B cell (primary cell): ENCODE results near the gene PRSS3. TPM values are rescaled to one million over a fixed set of nuclear protein-coding genes. Genes with fewer than 3 reads are reported as not detected.
"Not testable (repeated sequence)": the region's sequence is repeated elsewhere in the genome, so short reads cannot be mapped to it uniquely, and the experiment has no call there.

Experiments used
- ATAC-seq: fragments of 200-7000 bp; cut with Tn5 transposase; one replicate; pipeline ENCODE4 v1.10.0; 2021; ENCODE audit warnings: low read depth, mild to moderate bottlenecking, moderate number of reproducible peaks, moderate library complexity
- CTCF ChIA-PET: fragments of 350-600 bp; sonication (Branson Sonifier 250); formaldehyde crosslinking; loops from one replicate; lab custom pipeline; 2021; ENCODE audit warnings: antibody characterized with exemption, inconsistent platforms; lab: Charles Lee
- POLR2A ChIA-PET: fragments of 350-600 bp; sonication (Branson Sonifier 250); formaldehyde crosslinking; loops from one replicate; lab custom pipeline; 2021; ENCODE audit warnings: antibody characterized with exemption; lab: Charles Lee
- DNase-seq: peaks from one replicate; pipeline ENCODE4 v3.0.0; 2013
- H2AFZ ChIP-seq: 2 replicates; pipeline ENCODE4 v1.6.1; 2012; ENCODE audit warnings: mild to moderate bottlenecking, low read depth, low read length; ENCODE audit not compliant: insufficient read depth, poor library complexity, severe bottlenecking
- H3K27ac ChIP-seq, 2 donors: 1 replicate in 1 of 2; 2 replicates in 1 of 2; pipeline ENCODE4 v1.5.1; 2012 to 2013; ENCODE audit warnings: low read length in 2 of 2, mild to moderate bottlenecking in 2 of 2, moderate library complexity in 1 of 2
- H3K27me3 ChIP-seq, 4 experiments: fragments of 200-600 bp in 1 of 4; sonication (generic) in 1 of 4; replicated peaks in 1 of 4; 1 replicate in 2 of 4; 2 replicates in 2 of 4; pipeline versions ENCODE4 v1.6.1 to v1.7.0; 2013 to 2016; ENCODE audit warnings: low read length in 3 of 4, mild to moderate bottlenecking in 2 of 4, mixed read lengths in 1 of 4, moderate library complexity in 1 of 4; ENCODE audit not compliant: insufficient read depth in 4 of 4, control insufficient read depth in 3 of 4; ENCODE audit errors: control extremely low read depth in 1 of 4
- H3K36me3 ChIP-seq, 2 experiments: replicated peaks in 1 of 2; 1 replicate in 1 of 2; 2 replicates in 1 of 2; pipeline versions ENCODE4 v1.6.1 to v1.7.1; 2013; ENCODE audit warnings: low read length in 1 of 2; ENCODE audit not compliant: insufficient read depth in 2 of 2, control insufficient read depth in 1 of 2; ENCODE audit errors: control extremely low read depth in 1 of 2, extremely low read depth in 1 of 2
- H3K4me1 ChIP-seq, 2 donors: fragments of 200-600 bp in 1 of 2; sonication (generic) in 1 of 2; 1 replicate in 1 of 2; 2 replicates in 1 of 2; pipeline versions ENCODE4 v1.5.1 to v1.6.1; 2013 to 2017; ENCODE audit warnings: low read length in 2 of 2; ENCODE audit not compliant: control insufficient read depth in 2 of 2, insufficient read depth in 2 of 2
- H3K4me2 ChIP-seq: replicated peaks from 2 replicates; pipeline ENCODE3; 2012; ENCODE audit warnings: mild to moderate bottlenecking, low read depth, low read length; ENCODE audit not compliant: poor library complexity, severe bottlenecking
- H3K4me3 ChIP-seq, 5 experiments: fragments of 200-600 bp in 1 of 5; sonication (generic) in 1 of 5; 1 replicate in 3 of 5; 2 replicates in 2 of 5; pipeline versions ENCODE4 v1.5.1 to v1.7.0; 2011 to 2016; ENCODE audit warnings: low read length in 4 of 5, mild to moderate bottlenecking in 4 of 5, low read depth in 2 of 5, control low read depth in 1 of 5, moderate library complexity in 1 of 5; ENCODE audit not compliant: insufficient read depth in 1 of 5; ENCODE audit errors: control extremely low read depth in 1 of 5, extremely low read depth in 1 of 5
- H3K79me2 ChIP-seq: fragments of 200-600 bp; sonication (generic); one replicate; pipeline ENCODE4 v1.6.0; 2016; ENCODE audit warnings: low read length; ENCODE audit not compliant: control insufficient read depth, insufficient read depth
- H3K9ac ChIP-seq: fragments of 200-600 bp; sonication (generic); 2 replicates; pipeline ENCODE4 v1.6.1; 2017; ENCODE audit warnings: mild to moderate bottlenecking, low read length, moderate library complexity
- H3K9me3 ChIP-seq, 3 donors: one replicate each; pipeline versions ENCODE4 v1.6.1 to v1.7.1; 2013; ENCODE audit warnings: low read length in 2 of 3; ENCODE audit not compliant: control insufficient read depth in 2 of 3, insufficient read depth in 1 of 3; ENCODE audit errors: control extremely low read depth in 1 of 3
- H4K20me1 ChIP-seq: 2 replicates; pipeline ENCODE4 v1.6.0; 2012; ENCODE audit warnings: mild to moderate bottlenecking, low read length; ENCODE audit not compliant: insufficient read depth, control insufficient read depth, poor library complexity, severe bottlenecking
- H3K27ac Mint-ChIP-seq: one replicate; pipeline ENCODE4 v1.8.0; 2021; ENCODE audit warnings: mixed read lengths
- H3K27me3 Mint-ChIP-seq: one replicate; pipeline ENCODE4 v1.8.0; 2021; ENCODE audit warnings: mixed read lengths
- H3K4me1 Mint-ChIP-seq: one replicate; pipeline ENCODE4 v1.8.0; 2021; ENCODE audit warnings: mixed read lengths
- H3K4me3 Mint-ChIP-seq: one replicate; pipeline ENCODE4 v1.8.0; 2021; ENCODE audit warnings: mixed read lengths
- H3K9me3 Mint-ChIP-seq: one replicate; pipeline ENCODE4 v1.8.0; 2022; ENCODE audit warnings: mixed read lengths; ENCODE audit not compliant: insufficient read depth
- CTCF ChIP-seq: fragments of 200-600 bp; IDR thresholded peaks from one replicate; pipeline ENCODE4 v1.8.0; 2022; ENCODE audit warnings: antibody characterized with exemption, mild to moderate bottlenecking
- EZH2 ChIP-seq: IDR thresholded peaks from 2 replicates; pipeline ENCODE4 v1.6.1; 2012; ENCODE audit warnings: borderline replicate concordance, low read depth, mild to moderate bottlenecking, moderate library complexity, low read length; ENCODE audit not compliant: insufficient read depth, poor library complexity, severe bottlenecking
- WGBS: methylation state at CpG from one replicate; pipeline ENCODE4 v1.1.5; 2013; ENCODE audit warnings: missing lambda C conversion rate; ENCODE audit not compliant: insufficient coverage; 5-methylcytosine and 5-hydroxymethylcytosine counted together
- intact Hi-C: fragments of 100-400 bp; cut with micrococcal nuclease; formaldehyde crosslinking; loops from one replicate; pipeline ENCODE4 v1.10.0; 2022
- polyA plus RNA-seq: library from polyadenylated mRNA; depleted of rRNA; stranded (reverse); fragments of >200 nt; gene quantifications from 2 replicates; pipeline ENCODE4 v1.2.3, GENCODE V29; 2012
- total RNA-seq, 2 donors: library from RNA; stranded (reverse); fragments of 120-200 nt in 1 of 2; gene quantifications; 1 replicate in 1 of 2; 2 replicates in 1 of 2; pipeline versions ENCODE4 v1.2.3 to v1.2.4, GENCODE V29; 2013 to 2022

Gene PRSS3
- total and polyA plus RNA-seq, 2 donors (not counting 1 experiment from before 2014, with no cell fraction given), result not detected

DNA sequence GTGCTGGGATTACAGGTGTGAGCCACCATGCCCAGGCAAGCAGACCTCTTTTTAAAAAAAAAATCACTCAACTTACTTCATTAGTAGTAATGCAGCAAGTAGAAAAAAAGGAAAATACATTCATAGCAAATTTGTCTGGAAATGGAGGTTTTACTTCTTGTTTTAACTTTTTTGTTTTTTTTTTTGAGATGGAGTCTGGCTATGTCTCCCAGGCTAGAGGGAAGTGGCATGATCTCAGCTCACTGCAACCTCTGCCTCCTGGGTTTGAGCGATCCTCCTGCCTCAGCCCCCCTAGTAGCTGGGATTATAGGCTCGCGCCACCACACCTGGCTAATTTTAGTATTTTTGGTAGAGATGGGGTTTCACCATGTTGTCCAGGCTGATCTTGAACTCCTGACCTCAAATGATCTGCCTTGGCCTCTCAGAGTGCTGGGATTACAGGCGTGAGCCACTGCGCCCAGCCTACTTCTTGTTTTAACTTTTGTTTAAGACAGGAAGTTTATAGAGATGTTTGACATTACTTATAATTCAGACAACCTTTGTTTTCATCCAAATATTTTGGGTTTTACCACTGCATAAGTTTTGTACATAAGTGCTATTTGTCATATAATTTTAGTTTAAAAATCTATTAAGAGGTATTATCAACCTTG is 48.1 kb downstream of the PRSS3 start:
- intact Hi-C loops, result no loop called here
- H3K9ac ChIP-seq, result no peak overlapping the region
- no CpG with 5 or more reads among the region's 5 CpGs for WGBS
- H3K36me3 ChIP-seq, result no peaks in the 10 kb centered on the region
- no peaks in the 10 kb centered on the region for H3K27me3 ChIP-seq
- no peak overlapping the region for H3K4me3 Mint-ChIP-seq
- H4K20me1 ChIP-seq, result peaks cover 56% of the 10 kb centered on the region
- peak overlapping the region in 1 of 2 donors; percentile 63 for H3K27ac ChIP-seq
- H3K27me3 Mint-ChIP-seq, result no peaks in the 10 kb centered on the region
- TF ChIP-seq EZH2 (no peak), CTCF (no peak)
- peaks cover 20 to 22% of the 10 kb centered on the region in 2 donors for H3K4me1 ChIP-seq
- ATAC-seq (no peak), DNase-seq (no peak)
- peaks cover 56% of the 10 kb centered on the region for H3K4me1 Mint-ChIP-seq
- no peak overlapping the region for H3K4me2 ChIP-seq
- no peak overlapping the region for H3K4me3 ChIP-seq
- H3K27ac Mint-ChIP-seq, result peak overlapping the region; percentile 61
- peaks cover 96% of the 10 kb centered on the region for H3K79me2 ChIP-seq
- H3K9me3 ChIP-seq, result peaks cover 0 to 3% (median 0%) of the 10 kb centered on the region in 3 donors
- no peak overlapping the region for H2AFZ ChIP-seq
- ChIA-PET POLR2A (interaction anchor here (0.6 kb wide), 1 partner anchor 22 kb away, joined by 6 read pairs; no protein-coding TSS in a partner anchor), CTCF (interaction anchor here (1.0 to 2.3 kb wide), 3 partner anchors 9 to 29 kb away, joined by 3 to 14 read pairs (median 5); no protein-coding TSS in a partner anchor)
- H3K9me3 Mint-ChIP-seq, result no peaks in the 10 kb centered on the region

- ChIA-PET CTCF (interaction anchor here (0.6 to 10.5 kb wide), 2 partner anchors 33 to 69 kb away, joined by 4 to 179 read pairs; partner anchors contain the start of gene UBE2R2), POLR2A (no interaction called here)
- Histone ChIP-seq H3K9ac (no peak overlapping the region), H4K20me1 (peaks cover 54% of the 10 kb centered on the region), H3K4me1 (peaks cover 25% of the 10 kb centered on the region in 2 donors), H3K79me2 (peaks cover 88% of the 10 kb centered on the region), H3K4me3 (no peak overlapping the region), H3K27me3 (no peaks in the 10 kb centered on the region), H2AFZ (no peak overlapping the region), H3K9me3 (peaks cover 0 to 3% (median 0%) of the 10 kb centered on the region in 3 donors), H3K4me2 (no peak overlapping the region), H3K36me3 (no peaks in the 10 kb centered on the region), H3K27ac (no peak overlapping the region)
- ATAC-seq (no peak), DNase-seq (no peak)
- no peaks in the 10 kb centered on the region for H3K9me3 Mint-ChIP-seq
- TF ChIP-seq CTCF, result no peak
- TF ChIP-seq EZH2, result no peak
- H3K4me3 Mint-ChIP-seq, result no peak overlapping the region
- H3K4me1 Mint-ChIP-seq, result peaks cover 51% of the 10 kb centered on the region
- WGBS, result no CpG with 5 or more reads among the region's 4 CpGs
- no peak overlapping the region for H3K27ac Mint-ChIP-seq
- H3K27me3 Mint-ChIP-seq, result no peaks in the 10 kb centered on the region
- intact Hi-C loops, result no loop called here
Measured at GRCh38 chr9:33846231-33846630, 50.9 kb downstream of the PRSS3 start.

GRCh38 chr9:33847894-33848205 is 52.5 kb downstream of the PRSS3 start:
- H3K4me1 Mint-ChIP-seq, result peaks cover 49% of the 10 kb centered on the region
- not testable (repeated sequence) for ATAC-seq
- peak overlapping the region in 1 of 2 donors; percentile 39 for H3K27ac ChIP-seq

More at GRCh38 chr9:33847894-33848205, 52.5 kb downstream of the PRSS3 start:
- H3K27me3 ChIP-seq, H3K27me3 Mint-ChIP-seq, H3K4me3 Mint-ChIP-seq, H3K4me2 ChIP-seq, POLR2A ChIA-PET, H3K9me3 Mint-ChIP-seq, intact Hi-C loops, H3K36me3 ChIP-seq, DNase-seq, H3K9me3 ChIP-seq, H3K27ac Mint-ChIP-seq, H3K9ac ChIP-seq, H2AFZ ChIP-seq, H3K4me3 ChIP-seq: not testable (repeated sequence)
- CTCF ChIA-PET, result interaction anchor here (0.7 to 10.5 kb wide), 4 partner anchors 11 to 109 kb away, joined by 3 to 179 read pairs (median 5); partner anchors contain the start of gene UBE2R2
- H4K20me1 ChIP-seq, result peaks cover 53% of the 10 kb centered on the region
- WGBS, result 100% methylated on average over 2 of the region's 3 CpGs
- peaks cover 81% of the 10 kb centered on the region for H3K79me2 ChIP-seq
- peaks cover 28 to 31% of the 10 kb centered on the region in 2 donors for H3K4me1 ChIP-seq
